HG02852 (cell line): ENCODE measurements around the gene DYNLRB2.

ENCODE experiments used
- ATAC-seq: cut with Tn5 transposase; IDR thresholded peaks from one replicate; pipeline ENCODE4 v1.9.1; 2021; ENCODE audit warnings: mild to moderate bottlenecking, moderate library complexity; ENCODE audit not compliant: unreplicated experiment

DYNLRB2 gene

DNA sequence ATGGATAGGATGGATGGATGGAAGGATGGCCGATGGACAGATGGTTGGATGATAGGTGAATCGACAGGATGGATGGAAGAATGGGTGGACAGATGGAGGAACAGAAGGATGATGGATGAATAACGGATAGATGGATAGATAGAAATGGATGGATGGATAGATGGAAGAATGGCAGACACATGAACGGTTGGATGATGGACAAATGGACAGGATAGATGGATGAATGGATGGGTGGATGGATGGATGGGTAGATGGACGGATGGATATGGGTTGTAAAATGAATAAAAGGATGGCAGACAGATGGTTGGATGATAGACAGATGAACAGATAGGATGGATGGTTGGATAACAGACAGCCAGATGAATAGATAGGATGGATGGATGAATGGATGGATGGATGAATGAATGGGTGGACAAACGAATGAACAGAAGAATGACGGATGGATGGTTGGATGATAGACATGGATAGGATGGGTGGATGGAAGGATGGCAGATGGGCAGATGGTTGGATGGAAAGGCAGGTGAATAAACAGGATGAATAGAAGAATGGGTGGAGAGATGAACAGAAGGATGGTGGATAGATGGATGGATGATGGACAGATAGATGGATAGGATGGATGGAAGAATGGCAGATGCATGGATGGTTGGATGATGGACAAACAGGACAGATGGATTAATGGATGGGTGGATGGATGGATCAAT, 55.9 kb downstream of the DYNLRB2 start:
- no peak for ATAC-seq

DNA sequence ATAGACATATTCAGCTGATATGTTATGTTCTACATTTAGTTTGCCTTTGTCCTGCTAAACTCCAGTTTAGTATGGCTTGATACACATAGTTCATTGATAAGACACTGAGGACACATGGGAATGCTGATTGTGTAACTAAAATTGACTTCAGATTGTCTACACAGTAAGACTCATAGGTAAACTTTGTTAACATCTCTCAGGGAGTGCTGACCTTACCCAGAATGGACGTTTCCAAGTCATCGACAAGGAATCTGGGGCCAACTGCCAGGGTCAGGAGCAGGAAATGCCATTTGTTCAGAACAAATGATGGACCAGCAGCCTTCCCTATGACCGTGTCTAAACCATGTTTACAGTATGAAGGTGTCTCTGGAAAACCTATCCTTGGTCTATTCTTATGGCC, 58.7 kb downstream of the DYNLRB2 start:
- ATAC-seq: no peak
